GM23338 (cell line): ENCODE data around the gene MICAL1. TPM values are rescaled to one million over a fixed set of nuclear protein-coding genes. Genes with fewer than 3 reads are reported as not detected.

Experiments
- ATAC-seq: fragments of 200-7000 bp; cut with Tn5 transposase; 3 replicates; pipeline ENCODE4 v1.9.1; 2020
- DNase-seq: peaks from one replicate; pipeline ENCODE4 v3.0.0-alpha.2; 2015; ENCODE audit warnings: low spot score
- H2AFZ ChIP-seq: fragments of 200-600 bp; sonication (generic); 2 replicates; pipeline ENCODE4 v1.8.0; 2016; ENCODE audit warnings: antibody characterized with exemption, mild to moderate bottlenecking, moderate library complexity
- H3F3A ChIP-seq: fragments of 200-600 bp; sonication (generic); replicated peaks from 2 replicates; pipeline ENCODE4 v1.8.0; 2017; ENCODE audit warnings: antibody characterized with exemption, mixed run types, low read depth
- H3K27ac ChIP-seq: fragments of 200-600 bp; sonication (generic); 2 replicates; pipeline ENCODE4 v1.6.1; 2016; ENCODE audit warnings: low read depth
- H3K27me3 ChIP-seq: fragments of 200-600 bp; sonication (generic); 2 replicates; pipeline ENCODE4 v1.8.0; 2016; ENCODE audit warnings: mild to moderate bottlenecking, mixed run types, moderate library complexity; ENCODE audit not compliant: insufficient read depth
- H3K36me3 ChIP-seq: fragments of 200-600 bp; sonication (generic); 2 replicates; pipeline ENCODE4 v1.8.0; 2016; ENCODE audit warnings: mild to moderate bottlenecking; ENCODE audit not compliant: insufficient read depth
- H3K4me1 ChIP-seq: fragments of 200-600 bp; sonication (generic); 2 replicates; pipeline ENCODE4 v1.8.0; 2016; ENCODE audit warnings: mild to moderate bottlenecking, moderate library complexity; ENCODE audit not compliant: insufficient read depth
- H3K4me2 ChIP-seq: fragments of 200-600 bp; sonication (generic); 2 replicates; pipeline ENCODE4 v1.7.1; 2017; ENCODE audit warnings: mixed run types
- H3K4me3 ChIP-seq: fragments of 200-600 bp; sonication (generic); 2 replicates; pipeline ENCODE4 v1.6.1; 2016; ENCODE audit warnings: mixed run types
- H3K79me2 ChIP-seq: fragments of 200-600 bp; sonication (generic); replicated peaks from 2 replicates; pipeline ENCODE4 v1.8.0; 2017; ENCODE audit warnings: mild to moderate bottlenecking; ENCODE audit not compliant: insufficient read depth
- H3K9me2 ChIP-seq: fragments of 200-600 bp; sonication (generic); 2 replicates; pipeline ENCODE4 v1.8.0; 2017; ENCODE audit not compliant: insufficient read depth
- H4K20me1 ChIP-seq: fragments of 200-600 bp; sonication (generic); replicated peaks from 2 replicates; pipeline ENCODE4 v1.8.0; 2017; ENCODE audit warnings: mild to moderate bottlenecking; ENCODE audit not compliant: insufficient read depth
- H3K27ac Mint-ChIP-seq: 2 replicates; pipeline ENCODE4 v1.8.0; 2020; ENCODE audit warnings: inconsistent platforms, mild to moderate bottlenecking, moderate library complexity, mixed read lengths
- H3K27me3 Mint-ChIP-seq: 3 replicates; pipeline ENCODE4 v1.8.0; 2022; ENCODE audit warnings: low read depth, mild to moderate bottlenecking, moderate library complexity, mixed read lengths, inconsistent platforms; ENCODE audit not compliant: insufficient read depth, poor library complexity
- H3K36me3 Mint-ChIP-seq: 3 replicates; pipeline ENCODE4 v1.8.0; 2021; ENCODE audit warnings: low read depth, mild to moderate bottlenecking, inconsistent platforms, moderate library complexity, mixed read lengths
- H3K4me1 Mint-ChIP-seq: 3 replicates; pipeline ENCODE4 v1.8.0; 2020; ENCODE audit warnings: mild to moderate bottlenecking, inconsistent platforms, mixed read lengths
- H3K4me3 Mint-ChIP-seq: 3 replicates; pipeline ENCODE4 v1.8.0; 2021; ENCODE audit warnings: moderate library complexity, mild to moderate bottlenecking, inconsistent platforms, mixed read lengths
- H3K9me3 Mint-ChIP-seq: 3 replicates; pipeline ENCODE4 v1.8.0; 2020; ENCODE audit warnings: moderate library complexity, mild to moderate bottlenecking, inconsistent platforms, mixed read lengths
- CREB1 ChIP-seq: fragments of 250-450 bp; sonication (Bioruptor Pico); IDR thresholded peaks from 2 replicates; pipeline ENCODE4 v1.5.0; 2020; ENCODE audit warnings: low read depth, mild to moderate bottlenecking, moderate library complexity
- EZH2 ChIP-seq: fragments of 200-600 bp; sonication (generic); IDR thresholded peaks from one replicate; pipeline ENCODE4 v1.8.0; 2017; ENCODE audit warnings: antibody characterized with exemption, mild to moderate bottlenecking, low read depth; ENCODE audit not compliant: unreplicated experiment
- EZH2phosphoT487 ChIP-seq: fragments of 200-600 bp; sonication (generic); IDR thresholded peaks from one replicate; pipeline ENCODE4 v1.8.1; 2018; ENCODE audit warnings: antibody characterized with exemption; ENCODE audit not compliant: unreplicated experiment
- JUNB ChIP-seq: IDR thresholded peaks from one replicate; pipeline ENCODE4 v1.6.1; 2016; ENCODE audit warnings: antibody characterized with exemption; ENCODE audit not compliant: unreplicated experiment
- NANOG ChIP-seq: IDR thresholded peaks from 2 replicates; pipeline ENCODE4 v1.6.1; 2016; ENCODE audit warnings: antibody characterized with exemption, borderline replicate concordance
- POLR2AphosphoS5 ChIP-seq: IDR thresholded peaks from 2 replicates; pipeline ENCODE4 v1.6.1; 2016; ENCODE audit warnings: antibody characterized with exemption, low read depth
- STAT1 ChIP-seq: IDR thresholded peaks from one replicate; pipeline ENCODE4 v1.6.1; 2016; ENCODE audit warnings: antibody characterized with exemption; ENCODE audit not compliant: unreplicated experiment
- ZNF114 ChIP-seq: fragments of 250-450 bp; sonication (Bioruptor Pico); IDR thresholded peaks from 2 replicates; pipeline ENCODE4 v1.5.0; 2020; ENCODE audit warnings: mild to moderate bottlenecking, moderate library complexity
- ZNF331 ChIP-seq: fragments of 250-450 bp; sonication (Bioruptor Pico); IDR thresholded peaks from 2 replicates; pipeline ENCODE4 v1.5.0; 2020; ENCODE audit warnings: low read depth, mild to moderate bottlenecking, moderate library complexity
- polyA plus RNA-seq: library from polyadenylated mRNA; unstranded; fragments of >200 nt; fragmentation: Nextera tagmentation; extraction: Ambion mirVana; gene quantifications from 2 replicates; pipeline ENCODE4 v1.2.1, GENCODE V29; 2016
- total RNA-seq: library from RNA; depleted of rRNA; stranded (reverse); fragments of >200 nt; shearing (Covaris generic); gene quantifications from 2 replicates; pipeline ENCODE4 v1.2.3, GENCODE V29; 2014
- TF ChIP-seq, protein P1 (sequence below): IDR thresholded peaks from 2 replicates; pipeline ENCODE4 v1.6.1; 2016; ENCODE audit warnings: antibody characterized with exemption
- TF ChIP-seq, protein P2 (sequence below), 2 experiments: fragments of 200-600 bp in 1 of 2; sonication (generic) in 1 of 2; conservative IDR thresholded peaks; 2 replicates each; pipeline versions ENCODE4 v1.5.1 to v1.6.1; 2016 to 2017; ENCODE audit warnings: antibody characterized with exemption in 2 of 2, low read depth in 2 of 2, mild to moderate bottlenecking in 2 of 2, moderate library complexity in 1 of 2
- TF ChIP-seq, protein P3 (sequence below): IDR thresholded peaks from one replicate; pipeline ENCODE4 v1.6.1; 2018; ENCODE audit warnings: antibody characterized with exemption; ENCODE audit not compliant: unreplicated experiment
- TF ChIP-seq, protein P4 (sequence below): fragments of 250-450 bp; sonication (Bioruptor Pico); IDR thresholded peaks from 2 replicates; pipeline ENCODE4 v1.5.0; 2020; ENCODE audit warnings: mild to moderate bottlenecking, moderate library complexity

The MICAL1 gene
- total and polyA plus RNA-seq, 2 experiments from 2014 or later: 27.8 to 77.8 TPM

- no peaks in the 10 kb centered on the region for H3K79me2 ChIP-seq
- peaks cover 43% of the 10 kb centered on the region for H3K4me1 Mint-ChIP-seq
- TF ChIP-seq CREB1 (CRISPR knock-in tag) (no peak), STAT1 (no peak), JUNB (no peak), EZH2phosphoT487 (no peak), ZNF114 (CRISPR knock-in tag) (no peak), POLR2AphosphoS5 (no peak; the same call in 1 of the 2 replicates), EZH2 (no peak), ZNF331 (no peak), NANOG (no peak)
- TF ChIP-seq, protein P1, sequence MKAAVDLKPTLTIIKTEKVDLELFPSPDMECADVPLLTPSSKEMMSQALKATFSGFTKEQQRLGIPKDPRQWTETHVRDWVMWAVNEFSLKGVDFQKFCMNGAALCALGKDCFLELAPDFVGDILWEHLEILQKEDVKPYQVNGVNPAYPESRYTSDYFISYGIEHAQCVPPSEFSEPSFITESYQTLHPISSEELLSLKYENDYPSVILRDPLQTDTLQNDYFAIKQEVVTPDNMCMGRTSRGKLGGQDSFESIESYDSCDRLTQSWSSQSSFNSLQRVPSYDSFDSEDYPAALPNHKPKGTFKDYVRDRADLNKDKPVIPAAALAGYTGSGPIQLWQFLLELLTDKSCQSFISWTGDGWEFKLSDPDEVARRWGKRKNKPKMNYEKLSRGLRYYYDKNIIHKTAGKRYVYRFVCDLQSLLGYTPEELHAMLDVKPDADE: no peak
- TF ChIP-seq, protein P2, sequence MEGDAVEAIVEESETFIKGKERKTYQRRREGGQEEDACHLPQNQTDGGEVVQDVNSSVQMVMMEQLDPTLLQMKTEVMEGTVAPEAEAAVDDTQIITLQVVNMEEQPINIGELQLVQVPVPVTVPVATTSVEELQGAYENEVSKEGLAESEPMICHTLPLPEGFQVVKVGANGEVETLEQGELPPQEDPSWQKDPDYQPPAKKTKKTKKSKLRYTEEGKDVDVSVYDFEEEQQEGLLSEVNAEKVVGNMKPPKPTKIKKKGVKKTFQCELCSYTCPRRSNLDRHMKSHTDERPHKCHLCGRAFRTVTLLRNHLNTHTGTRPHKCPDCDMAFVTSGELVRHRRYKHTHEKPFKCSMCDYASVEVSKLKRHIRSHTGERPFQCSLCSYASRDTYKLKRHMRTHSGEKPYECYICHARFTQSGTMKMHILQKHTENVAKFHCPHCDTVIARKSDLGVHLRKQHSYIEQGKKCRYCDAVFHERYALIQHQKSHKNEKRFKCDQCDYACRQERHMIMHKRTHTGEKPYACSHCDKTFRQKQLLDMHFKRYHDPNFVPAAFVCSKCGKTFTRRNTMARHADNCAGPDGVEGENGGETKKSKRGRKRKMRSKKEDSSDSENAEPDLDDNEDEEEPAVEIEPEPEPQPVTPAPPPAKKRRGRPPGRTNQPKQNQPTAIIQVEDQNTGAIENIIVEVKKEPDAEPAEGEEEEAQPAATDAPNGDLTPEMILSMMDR (conservative IDR thresholded peaks at IDR 0.05; ENCODE audit: low read depth in 2 of 2): no peak
- TF ChIP-seq, protein P3, sequence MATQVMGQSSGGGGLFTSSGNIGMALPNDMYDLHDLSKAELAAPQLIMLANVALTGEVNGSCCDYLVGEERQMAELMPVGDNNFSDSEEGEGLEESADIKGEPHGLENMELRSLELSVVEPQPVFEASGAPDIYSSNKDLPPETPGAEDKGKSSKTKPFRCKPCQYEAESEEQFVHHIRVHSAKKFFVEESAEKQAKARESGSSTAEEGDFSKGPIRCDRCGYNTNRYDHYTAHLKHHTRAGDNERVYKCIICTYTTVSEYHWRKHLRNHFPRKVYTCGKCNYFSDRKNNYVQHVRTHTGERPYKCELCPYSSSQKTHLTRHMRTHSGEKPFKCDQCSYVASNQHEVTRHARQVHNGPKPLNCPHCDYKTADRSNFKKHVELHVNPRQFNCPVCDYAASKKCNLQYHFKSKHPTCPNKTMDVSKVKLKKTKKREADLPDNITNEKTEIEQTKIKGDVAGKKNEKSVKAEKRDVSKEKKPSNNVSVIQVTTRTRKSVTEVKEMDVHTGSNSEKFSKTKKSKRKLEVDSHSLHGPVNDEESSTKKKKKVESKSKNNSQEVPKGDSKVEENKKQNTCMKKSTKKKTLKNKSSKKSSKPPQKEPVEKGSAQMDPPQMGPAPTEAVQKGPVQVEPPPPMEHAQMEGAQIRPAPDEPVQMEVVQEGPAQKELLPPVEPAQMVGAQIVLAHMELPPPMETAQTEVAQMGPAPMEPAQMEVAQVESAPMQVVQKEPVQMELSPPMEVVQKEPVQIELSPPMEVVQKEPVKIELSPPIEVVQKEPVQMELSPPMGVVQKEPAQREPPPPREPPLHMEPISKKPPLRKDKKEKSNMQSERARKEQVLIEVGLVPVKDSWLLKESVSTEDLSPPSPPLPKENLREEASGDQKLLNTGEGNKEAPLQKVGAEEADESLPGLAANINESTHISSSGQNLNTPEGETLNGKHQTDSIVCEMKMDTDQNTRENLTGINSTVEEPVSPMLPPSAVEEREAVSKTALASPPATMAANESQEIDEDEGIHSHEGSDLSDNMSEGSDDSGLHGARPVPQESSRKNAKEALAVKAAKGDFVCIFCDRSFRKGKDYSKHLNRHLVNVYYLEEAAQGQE: no peak
- TF ChIP-seq, protein P4, sequence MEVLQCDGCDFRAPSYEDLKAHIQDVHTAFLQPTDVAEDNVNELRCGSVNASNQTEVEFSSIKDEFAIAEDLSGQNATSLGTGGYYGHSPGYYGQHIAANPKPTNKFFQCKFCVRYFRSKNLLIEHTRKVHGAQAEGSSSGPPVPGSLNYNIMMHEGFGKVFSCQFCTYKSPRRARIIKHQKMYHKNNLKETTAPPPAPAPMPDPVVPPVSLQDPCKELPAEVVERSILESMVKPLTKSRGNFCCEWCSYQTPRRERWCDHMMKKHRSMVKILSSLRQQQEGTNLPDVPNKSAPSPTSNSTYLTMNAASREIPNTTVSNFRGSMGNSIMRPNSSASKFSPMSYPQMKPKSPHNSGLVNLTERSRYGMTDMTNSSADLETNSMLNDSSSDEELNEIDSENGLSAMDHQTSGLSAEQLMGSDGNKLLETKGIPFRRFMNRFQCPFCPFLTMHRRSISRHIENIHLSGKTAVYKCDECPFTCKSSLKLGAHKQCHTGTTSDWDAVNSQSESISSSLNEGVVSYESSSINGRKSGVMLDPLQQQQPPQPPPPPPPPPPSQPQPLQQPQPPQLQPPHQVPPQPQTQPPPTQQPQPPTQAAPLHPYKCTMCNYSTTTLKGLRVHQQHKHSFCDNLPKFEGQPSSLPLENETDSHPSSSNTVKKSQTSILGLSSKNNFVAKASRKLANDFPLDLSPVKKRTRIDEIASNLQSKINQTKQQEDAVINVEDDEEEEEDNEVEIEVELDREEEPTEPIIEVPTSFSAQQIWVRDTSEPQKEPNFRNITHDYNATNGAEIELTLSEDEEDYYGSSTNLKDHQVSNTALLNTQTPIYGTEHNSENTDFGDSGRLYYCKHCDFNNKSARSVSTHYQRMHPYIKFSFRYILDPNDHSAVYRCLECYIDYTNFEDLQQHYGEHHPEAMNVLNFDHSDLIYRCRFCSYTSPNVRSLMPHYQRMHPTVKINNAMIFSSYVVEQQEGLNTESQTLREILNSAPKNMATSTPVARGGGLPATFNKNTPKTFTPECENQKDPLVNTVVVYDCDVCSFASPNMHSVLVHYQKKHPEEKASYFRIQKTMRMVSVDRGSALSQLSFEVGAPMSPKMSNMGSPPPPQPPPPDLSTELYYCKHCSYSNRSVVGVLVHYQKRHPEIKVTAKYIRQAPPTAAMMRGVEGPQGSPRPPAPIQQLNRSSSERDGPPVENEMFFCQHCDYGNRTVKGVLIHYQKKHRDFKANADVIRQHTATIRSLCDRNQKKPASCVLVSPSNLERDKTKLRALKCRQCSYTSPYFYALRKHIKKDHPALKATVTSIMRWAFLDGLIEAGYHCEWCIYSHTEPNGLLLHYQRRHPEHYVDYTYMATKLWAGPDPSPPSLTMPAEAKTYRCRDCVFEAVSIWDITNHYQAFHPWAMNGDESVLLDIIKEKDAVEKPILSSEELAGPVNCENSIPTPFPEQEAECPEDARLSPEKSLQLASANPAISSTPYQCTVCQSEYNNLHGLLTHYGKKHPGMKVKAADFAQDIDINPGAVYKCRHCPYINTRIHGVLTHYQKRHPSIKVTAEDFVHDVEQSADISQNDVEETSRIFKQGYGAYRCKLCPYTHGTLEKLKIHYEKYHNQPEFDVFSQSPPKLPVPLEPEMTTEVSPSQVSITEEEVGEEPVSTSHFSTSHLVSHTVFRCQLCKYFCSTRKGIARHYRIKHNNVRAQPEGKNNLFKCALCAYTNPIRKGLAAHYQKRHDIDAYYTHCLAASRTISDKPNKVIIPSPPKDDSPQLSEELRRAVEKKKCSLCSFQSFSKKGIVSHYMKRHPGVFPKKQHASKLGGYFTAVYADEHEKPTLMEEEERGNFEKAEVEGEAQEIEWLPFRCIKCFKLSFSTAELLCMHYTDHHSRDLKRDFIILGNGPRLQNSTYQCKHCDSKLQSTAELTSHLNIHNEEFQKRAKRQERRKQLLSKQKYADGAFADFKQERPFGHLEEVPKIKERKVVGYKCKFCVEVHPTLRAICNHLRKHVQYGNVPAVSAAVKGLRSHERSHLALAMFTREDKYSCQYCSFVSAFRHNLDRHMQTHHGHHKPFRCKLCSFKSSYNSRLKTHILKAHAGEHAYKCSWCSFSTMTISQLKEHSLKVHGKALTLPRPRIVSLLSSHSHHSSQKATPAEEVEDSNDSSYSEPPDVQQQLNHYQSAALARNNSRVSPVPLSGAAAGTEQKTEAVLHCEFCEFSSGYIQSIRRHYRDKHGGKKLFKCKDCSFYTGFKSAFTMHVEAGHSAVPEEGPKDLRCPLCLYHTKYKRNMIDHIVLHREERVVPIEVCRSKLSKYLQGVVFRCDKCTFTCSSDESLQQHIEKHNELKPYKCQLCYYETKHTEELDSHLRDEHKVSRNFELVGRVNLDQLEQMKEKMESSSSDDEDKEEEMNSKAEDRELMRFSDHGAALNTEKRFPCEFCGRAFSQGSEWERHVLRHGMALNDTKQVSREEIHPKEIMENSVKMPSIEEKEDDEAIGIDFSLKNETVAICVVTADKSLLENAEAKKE (CRISPR knock-in tag): no peak
Measured at GRCh38 chr6:109454496-109455436, 806 bp downstream of the MICAL1 start.

More at GRCh38 chr6:109454496-109455436, 806 bp downstream of the MICAL1 start:
- peaks cover 28% of the 10 kb centered on the region for H3K27me3 Mint-ChIP-seq
- Histone ChIP-seq H3K4me2 (peak overlapping the region; percentile 91), H3K9me2 (no peaks in the 10 kb centered on the region), H3K27me3 (no peaks in the 10 kb centered on the region; the same call in 1 of the 2 replicates), H2AFZ (peak overlapping the region; percentile 99), H4K20me1 (peaks cover 4% of the 10 kb centered on the region), H3K4me3 (peak overlapping the region; percentile 94), H3K4me1 (peaks cover 30% of the 10 kb centered on the region), H3K36me3 (no peaks in the 10 kb centered on the region), H3F3A (peaks cover 9% of the 10 kb centered on the region; the same call in 1 of the 2 replicates), H3K27ac (no peak overlapping the region)
- H3K36me3 Mint-ChIP-seq: no peaks in the 10 kb centered on the region; the same call in 1 of the 3 replicates
- H3K9me3 Mint-ChIP-seq: no peaks in the 10 kb centered on the region
- peak; percentile 14 for ATAC-seq
- no peak overlapping the region for H3K27ac Mint-ChIP-seq
- peak; percentile 48 for DNase-seq
- peak overlapping the region; percentile 97 for H3K4me3 Mint-ChIP-seq
